ENCODE measurements around the gene TMEM272.

- no peak for TF ChIP-seq CTCF (IDR thresholded peaks at IDR 0.05)
- no peak for TF ChIP-seq ZFX (IDR thresholded peaks at IDR 0.05; ENCODE audit: borderline replicate concordance)
Observed at GRCh38 chr13:51825165-51825592, 19.8 kb downstream of the TMEM272 start.
